Hypothalamus (tissue), 51 donors: ENCODE data around the gene PPP1R37.
A peak's percentile ranks its signal among the peaks of the same experiment; 100 is the strongest.
"Not testable (repeated sequence)": the region's sequence is repeated elsewhere in the genome, so short reads cannot be mapped to it uniquely, and the experiment has no call there.

ENCODE experiments used
- DNase-seq, 51 donors: peaks; one replicate each; lab custom pipeline; 2025; lab: John Stamatoyannopoulos, UW

The PPP1R37 gene

GRCh38 chr19:45094137-45094536 lies 1.2 kb downstream of the PPP1R37 start:
- DNase-seq = no peak

DNA sequence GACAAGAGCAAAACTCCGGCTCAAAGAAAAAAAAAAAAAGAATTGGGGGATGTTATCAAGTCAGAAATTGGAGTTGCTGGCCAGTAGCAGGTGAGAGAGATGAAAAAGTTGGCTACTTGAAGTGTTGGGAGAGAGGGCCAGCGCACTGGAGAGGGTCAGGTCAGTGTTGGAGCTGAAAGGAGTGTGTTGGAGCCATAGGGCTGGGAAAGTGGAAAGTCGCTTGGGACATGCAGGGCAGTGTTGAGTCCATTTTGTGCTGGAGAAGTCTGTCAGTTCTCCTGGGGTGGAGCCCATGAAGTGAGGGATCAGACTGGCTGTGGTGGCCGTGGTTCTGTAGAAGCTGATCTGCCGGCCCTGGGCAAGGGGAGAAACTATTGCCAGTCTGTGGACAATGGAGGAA lies 1.7 kb downstream of the PPP1R37 start:
- DNase-seq = no peak

DNA sequence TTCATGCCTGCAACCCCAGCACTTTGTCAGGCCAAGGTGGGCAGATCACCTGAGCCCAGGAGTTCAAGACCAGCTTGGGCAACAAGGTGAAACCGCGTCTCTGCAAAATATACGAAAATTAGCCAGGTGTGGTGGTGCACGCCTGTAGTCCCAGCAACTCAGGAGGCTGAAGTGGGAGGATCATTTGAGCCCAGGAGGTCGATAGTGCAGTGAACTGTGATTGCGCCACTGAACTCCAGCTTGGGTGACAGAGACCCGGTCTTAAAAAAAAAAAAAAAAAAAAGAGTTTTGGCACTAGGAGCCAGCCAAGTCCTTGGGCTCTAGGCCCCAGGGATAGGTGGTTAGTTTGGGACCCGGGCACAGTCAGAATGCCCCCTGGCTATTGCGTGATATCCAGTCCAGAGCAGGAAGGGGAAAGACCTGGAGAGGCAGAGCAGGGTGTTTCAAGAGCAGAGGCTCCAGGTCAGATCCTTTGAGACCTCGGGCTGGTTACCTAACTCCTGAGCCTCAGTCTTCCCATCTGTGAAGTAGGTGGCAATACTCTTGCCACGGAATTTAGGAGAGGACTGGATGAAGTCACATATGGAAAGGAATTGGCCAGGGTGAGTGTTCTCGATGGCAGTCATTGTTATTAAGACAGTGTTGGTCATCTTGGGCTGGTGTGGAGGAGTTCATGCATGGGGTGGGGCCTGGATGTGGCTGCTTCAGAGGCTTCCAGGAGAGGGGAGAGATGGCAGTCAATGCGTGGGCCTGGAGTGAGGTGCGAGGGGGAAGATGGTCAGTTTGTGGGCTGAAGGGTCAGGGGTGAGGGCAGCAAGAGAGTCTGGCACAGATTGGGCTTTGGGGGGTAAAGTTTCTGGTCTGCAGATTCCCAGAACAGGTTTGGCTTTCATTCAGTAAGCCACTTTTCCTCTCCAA lies 2.8 kb downstream of the PPP1R37 start:
- DNase-seq = no peak

GRCh38 chr19:45096700-45097099 lies 3.7 kb downstream of the PPP1R37 start:
- DNase-seq = no peak

GRCh38 chr19:45097450-45097775 lies 4.4 kb downstream of the PPP1R37 start:
- no peak for DNase-seq

DNA sequence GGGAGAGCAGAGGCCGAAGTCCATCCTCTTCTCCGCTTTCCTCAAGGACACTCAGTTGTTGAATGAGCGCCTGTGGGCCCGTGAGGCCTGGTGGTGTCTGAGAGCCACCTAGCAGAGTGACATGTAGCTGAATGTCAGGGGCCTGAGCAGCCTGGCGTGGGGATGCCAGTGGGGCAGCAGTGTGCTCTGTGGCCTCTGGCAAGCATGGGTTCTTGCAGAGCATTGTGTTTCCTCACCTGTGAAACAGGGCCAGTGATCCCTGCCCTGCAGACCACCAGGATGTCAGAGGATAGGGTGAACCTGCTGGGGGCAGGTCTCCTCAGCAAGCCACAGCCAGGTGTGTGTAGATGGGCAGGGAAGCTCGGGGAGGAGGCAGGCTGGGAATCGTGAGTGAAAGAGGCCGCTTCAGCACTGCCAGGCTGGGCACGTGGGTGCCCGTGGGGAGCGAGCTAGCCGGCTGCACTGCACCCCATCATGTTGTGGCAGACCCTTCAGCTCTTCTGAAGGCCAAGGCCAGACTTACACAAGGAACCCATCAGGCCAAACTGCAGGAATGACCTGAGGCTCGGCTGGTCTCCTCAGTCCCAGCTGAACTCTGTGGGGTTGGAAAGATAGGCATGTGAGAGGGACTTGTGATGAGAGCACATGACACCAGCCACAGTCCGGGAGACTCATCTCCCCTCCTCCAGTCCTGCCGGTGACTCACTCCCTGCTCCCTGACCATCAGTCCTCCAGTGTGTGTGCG lies 5.0 kb downstream of the PPP1R37 start:
- DNase-seq = peak in 34 of 51 donors; percentile 19 to 82 (median 44)

GRCh38 chr19:45098521-45099466 lies 5.8 kb downstream of the PPP1R37 start:
- peak in 43 of 51 donors; percentile 5 to 79 (median 56) for DNase-seq

GRCh38 chr19:45099467-45100191 lies 6.7 kb downstream of the PPP1R37 start:
- peak in 10 of 51 donors; percentile 2 to 32 (median 19) for DNase-seq

GRCh38 chr19:45100201-45100600 lies 7.2 kb downstream of the PPP1R37 start:
- DNase-seq = no peak

DNA sequence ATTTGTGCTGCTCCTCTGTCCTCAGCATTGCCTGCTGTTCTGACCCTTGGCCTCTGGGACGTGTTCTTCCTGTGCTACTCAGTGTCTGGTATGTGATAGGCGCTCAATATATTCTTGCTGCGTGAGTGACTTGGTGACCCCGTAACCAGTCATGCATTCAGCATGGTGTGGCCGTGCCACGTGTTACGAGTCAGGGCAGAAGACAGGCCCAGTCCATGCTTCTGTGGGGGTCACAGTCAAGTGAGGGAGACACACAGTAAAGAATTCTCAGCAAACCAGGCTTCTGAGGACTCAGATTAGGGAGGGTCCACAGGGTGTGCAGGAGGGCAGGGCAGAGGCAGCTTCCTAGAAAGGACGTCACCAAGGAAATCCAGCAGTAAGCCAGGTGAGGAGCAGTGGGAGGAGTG lies 7.9 kb downstream of the PPP1R37 start:
- no peak for DNase-seq

GRCh38 chr19:45101806-45102205 lies 8.8 kb downstream of the PPP1R37 start:
- DNase-seq = no peak

GRCh38 chr19:45102481-45102880 lies 9.5 kb downstream of the PPP1R37 start:
- DNase-seq = no peak

GRCh38 chr19:45103156-45103507 lies 10.2 kb downstream of the PPP1R37 start:
- DNase-seq = peak in 10 of 51 donors; percentile 8 to 73 (median 22)

DNA sequence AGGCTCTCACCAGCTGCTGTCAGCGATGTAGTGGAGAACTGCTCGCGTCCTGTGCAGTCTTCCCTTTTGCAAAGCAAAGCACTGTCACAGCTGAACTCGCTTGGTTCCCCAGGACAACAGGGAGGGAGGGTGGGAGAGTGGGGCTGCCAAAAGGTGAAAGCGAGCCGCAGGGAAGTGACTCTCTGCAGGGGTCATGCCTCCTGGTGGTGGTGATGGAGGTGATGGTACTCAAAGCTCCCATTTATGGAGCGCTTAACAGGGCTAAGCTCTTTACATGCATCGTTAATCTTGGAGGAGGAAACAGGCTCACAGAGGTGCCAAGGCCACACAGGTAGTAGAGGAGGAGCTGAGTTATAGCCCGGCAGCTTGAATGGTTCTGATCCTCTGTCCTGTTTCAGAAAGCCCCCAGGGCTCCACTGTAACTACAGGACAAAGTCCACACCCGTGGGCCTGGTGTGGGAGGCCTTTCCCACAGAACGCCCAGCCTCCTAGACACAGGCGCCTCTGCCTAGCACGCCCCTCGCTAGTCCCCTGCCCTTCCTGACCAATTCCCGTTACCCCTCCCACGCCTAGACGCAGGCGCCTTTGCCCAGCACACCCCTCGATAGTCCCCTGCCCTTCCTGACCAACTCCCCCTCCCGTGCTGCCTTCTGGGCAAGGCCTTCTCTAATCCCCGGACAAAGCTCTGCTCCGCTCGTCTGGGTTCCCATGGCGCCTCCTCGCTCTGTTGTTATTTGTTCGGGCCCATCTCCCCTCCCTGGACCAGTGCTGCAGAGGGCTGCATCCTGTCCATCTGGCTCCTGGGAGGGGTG lies 10.7 kb downstream of the PPP1R37 start:
- peak in 5 of 51 donors; percentile 8 to 27 (median 14) for DNase-seq

DNA sequence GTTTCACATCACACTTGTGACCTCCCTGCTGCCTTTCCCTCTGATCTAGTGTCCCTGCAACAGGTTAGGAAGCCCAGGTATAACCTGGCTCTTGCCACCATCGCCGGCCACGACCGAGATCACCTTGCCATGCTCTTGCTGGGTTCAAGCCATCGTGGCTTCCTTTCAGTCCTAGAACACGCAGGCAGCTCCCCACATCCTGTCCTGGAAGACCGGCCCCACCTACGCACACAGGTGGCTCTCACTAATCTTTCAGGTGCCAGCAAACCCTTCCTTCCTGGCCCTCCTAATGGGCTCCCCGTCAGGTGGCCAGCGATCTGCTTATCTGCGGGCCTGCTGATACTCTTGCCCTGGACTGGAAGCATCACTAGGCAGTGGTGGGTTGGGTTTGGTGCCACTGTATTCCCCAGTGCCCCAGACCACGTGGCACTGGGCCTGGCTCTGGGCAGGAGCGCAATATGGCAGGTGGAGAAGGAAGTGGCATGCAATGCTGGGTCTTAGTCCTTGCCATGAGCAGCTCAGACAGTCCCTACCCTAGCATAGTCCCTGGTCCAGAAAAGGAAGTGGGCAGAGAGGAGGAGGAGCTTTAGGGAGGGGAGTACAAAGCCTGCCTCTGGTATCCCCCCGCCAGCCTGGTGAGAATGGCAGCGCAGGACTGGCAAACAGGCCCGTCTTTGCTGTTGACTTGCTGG lies 11.8 kb downstream of the PPP1R37 start:
- no peak for DNase-seq

- not testable (repeated sequence) for DNase-seq
These were observed 13.4 kb downstream of the PPP1R37 start for GRCh38 chr19:45106363-45106762.

DNA sequence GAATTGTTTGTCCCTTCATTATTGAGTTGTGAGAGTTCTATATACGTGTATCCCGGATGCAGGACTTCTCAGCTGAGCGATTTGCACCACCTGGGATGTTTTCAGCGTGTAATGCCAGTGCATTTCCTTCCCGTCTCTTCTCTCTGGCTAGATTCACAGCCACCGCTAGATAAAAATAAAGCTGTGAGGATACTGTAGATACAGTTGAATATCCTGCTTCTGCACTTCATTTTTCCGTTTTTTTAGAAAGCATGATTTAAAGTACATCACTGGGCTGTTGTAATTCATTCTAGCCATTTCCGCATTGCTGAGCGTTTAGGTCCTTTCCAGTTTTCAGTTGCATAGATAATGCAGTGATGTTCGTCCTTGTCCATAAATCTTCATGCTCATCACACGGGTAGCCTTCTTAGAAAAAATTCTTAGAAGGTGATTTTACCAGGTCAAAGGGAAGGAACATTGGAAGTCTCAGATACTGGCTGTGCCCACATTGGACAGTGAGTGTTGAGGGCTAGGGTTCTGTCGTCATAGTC lies 14.7 kb downstream of the PPP1R37 start:
- no peak for DNase-seq

GRCh38 chr19:45110851-45111266 lies 17.9 kb downstream of the PPP1R37 start:
- no peak for DNase-seq
